Measurements from ENCODE around the gene RAPGEF2.
"Not testable (repeated sequence)": the region's sequence is repeated elsewhere in the genome, so short reads cannot be mapped to it uniquely, and the experiment has no call there.

Gene RAPGEF2

DNA sequence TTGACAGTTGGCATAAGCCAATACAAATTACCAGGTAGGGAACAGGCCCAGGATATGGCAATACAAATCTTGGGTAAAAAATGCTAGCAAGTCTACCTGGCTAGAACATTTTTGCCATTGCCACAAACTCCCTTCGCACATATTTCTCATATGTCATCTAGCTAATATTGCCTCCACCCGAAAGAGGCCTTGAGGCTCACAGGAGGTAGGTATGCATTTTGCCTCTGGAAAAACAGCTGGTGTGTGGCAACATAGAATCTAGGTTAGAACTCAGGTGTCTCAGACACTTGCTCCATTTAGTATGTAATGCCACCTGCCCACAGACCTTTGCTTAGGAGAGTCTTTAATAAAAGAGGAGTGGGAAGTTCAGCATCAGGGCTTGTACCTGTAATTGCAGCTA lies 16.3 kb upstream of the RAPGEF2 start:
- H3K36me3 ChIP-seq (ENCODE audit: control insufficient read depth in 2 of 2, insufficient read depth in 1 of 2, low read length in 2 of 2): no peaks in the 10 kb centered on the region
- H3K4me1 ChIP-seq (ENCODE audit: control insufficient read depth, insufficient read depth, low read length): no peaks in the 10 kb centered on the region
- ChIA-PET POLR2A (no interaction called here), CTCF (interaction anchor here (0.7 kb wide), 1 partner anchor 46 kb away, joined by 3 read pairs; no protein-coding TSS in a partner anchor)
- no peak overlapping the region for H3K4me3 ChIP-seq (ENCODE audit: low read depth, low read length)
- no peak overlapping the region for H3K27ac ChIP-seq (ENCODE audit: extremely low read depth, low read depth, low read length)
- no peaks in the 10 kb centered on the region for H3K9me3 ChIP-seq (ENCODE audit: control insufficient read depth, insufficient read depth, low read depth, low read length)
- TF ChIP-seq ZNF747 (tag by site-specific recombination; IDR thresholded peaks at IDR 0.05): no peak
- no peak for TF ChIP-seq ZNF239 (tag by site-specific recombination; IDR thresholded peaks at IDR 0.05)

DNA sequence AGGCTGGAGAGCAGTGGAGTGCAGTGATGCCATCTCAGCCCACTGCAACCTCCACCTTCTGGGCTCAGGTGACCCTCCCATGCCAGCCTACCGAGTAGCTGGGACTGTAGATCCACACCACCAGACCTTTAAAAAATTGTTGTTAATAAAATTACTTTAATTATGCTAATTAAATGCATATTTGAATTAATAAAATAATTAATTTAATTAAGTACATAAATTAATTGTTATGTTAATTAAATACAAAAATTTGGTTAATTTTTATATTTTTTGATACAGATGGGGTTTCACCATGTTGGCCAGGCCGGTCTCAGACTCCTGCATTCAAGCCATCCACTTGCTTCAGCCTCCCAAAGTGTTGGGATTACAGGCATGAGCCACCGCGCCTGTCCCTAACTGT lies 12.6 kb upstream of the RAPGEF2 start:
- POLR2A ChIA-PET: no interaction called here
- Histone ChIP-seq H3K4me3 (ENCODE audit: low read depth, low read length) (no peak overlapping the region), H3K9me3 (ENCODE audit: control insufficient read depth, insufficient read depth, low read depth, low read length) (no peaks in the 10 kb centered on the region), H3K36me3 (ENCODE audit: control insufficient read depth in 2 of 2, insufficient read depth in 1 of 2, low read length in 2 of 2) (no peaks in the 10 kb centered on the region), H3K4me1 (ENCODE audit: control insufficient read depth, insufficient read depth, low read length) (no peaks in the 10 kb centered on the region), H3K27ac (ENCODE audit: extremely low read depth, low read depth, low read length) (no peak overlapping the region)
- CTCF ChIA-PET: no interaction called here
- TF ChIP-seq SETDB1 (IDR thresholded peaks at IDR 0.05; ENCODE audit: insufficient read length, low read length) (no peak), ZNF121 (tag by site-specific recombination; IDR thresholded peaks at IDR 0.05) (no peak)
- TF ChIP-seq, protein P1, sequence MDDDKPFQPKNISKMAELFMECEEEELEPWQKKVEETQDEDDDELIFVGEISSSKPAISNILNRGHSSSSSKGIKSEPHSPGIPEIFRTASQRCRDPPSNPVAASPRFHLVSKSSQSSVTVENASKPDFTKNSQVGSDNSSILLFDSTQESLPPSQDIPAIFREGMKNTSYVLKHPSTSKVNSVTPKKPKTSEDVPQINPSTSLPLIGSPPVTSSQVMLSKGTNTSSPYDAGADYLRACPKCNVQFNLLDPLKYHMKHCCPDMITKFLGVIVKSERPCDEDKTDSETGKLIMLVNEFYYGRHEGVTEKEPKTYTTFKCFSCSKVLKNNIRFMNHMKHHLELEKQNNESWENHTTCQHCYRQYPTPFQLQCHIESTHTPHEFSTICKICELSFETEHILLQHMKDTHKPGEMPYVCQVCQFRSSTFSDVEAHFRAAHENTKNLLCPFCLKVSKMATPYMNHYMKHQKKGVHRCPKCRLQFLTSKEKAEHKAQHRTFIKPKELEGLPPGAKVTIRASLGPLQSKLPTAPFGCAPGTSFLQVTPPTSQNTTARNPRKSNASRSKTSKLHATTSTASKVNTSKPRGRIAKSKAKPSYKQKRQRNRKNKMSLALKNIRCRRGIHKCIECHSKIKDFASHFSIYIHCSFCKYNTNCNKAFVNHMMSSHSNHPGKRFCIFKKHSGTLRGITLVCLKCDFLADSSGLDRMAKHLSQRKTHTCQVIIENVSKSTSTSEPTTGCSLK (tag by site-specific recombination; IDR thresholded peaks at IDR 0.05): no peak

DNA sequence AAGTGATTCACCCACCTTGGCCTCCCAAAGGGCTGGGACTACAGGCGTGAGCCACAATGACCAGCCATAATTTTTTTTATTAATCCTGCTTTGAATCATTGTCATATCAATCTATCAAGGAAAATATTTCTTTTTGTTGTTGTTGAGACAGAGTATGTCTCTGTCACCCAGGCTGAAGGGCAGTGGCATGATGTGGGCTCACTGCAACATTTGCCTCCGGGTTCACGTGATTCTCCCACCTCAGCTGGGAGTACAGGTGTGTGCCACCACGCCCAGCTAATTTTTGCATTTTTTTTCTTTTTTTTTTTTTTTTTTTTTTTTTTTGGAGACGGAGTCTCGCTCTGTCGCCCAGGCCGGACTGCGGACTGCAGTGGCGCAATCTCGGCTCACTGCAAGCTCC lies 8.7 kb upstream of the RAPGEF2 start:
- H3K4me3 ChIP-seq (ENCODE audit: low read depth, low read length); POLR2A ChIA-PET; H3K9me3 ChIP-seq (ENCODE audit: control insufficient read depth, insufficient read depth, low read depth, low read length); H3K4me1 ChIP-seq (ENCODE audit: control insufficient read depth, insufficient read depth, low read length); H3K27ac ChIP-seq (ENCODE audit: extremely low read depth, low read depth, low read length); H3K36me3 ChIP-seq (ENCODE audit: control insufficient read depth in 2 of 2, insufficient read depth in 1 of 2, low read length in 2 of 2); CTCF ChIA-PET: not testable (repeated sequence)

DNA sequence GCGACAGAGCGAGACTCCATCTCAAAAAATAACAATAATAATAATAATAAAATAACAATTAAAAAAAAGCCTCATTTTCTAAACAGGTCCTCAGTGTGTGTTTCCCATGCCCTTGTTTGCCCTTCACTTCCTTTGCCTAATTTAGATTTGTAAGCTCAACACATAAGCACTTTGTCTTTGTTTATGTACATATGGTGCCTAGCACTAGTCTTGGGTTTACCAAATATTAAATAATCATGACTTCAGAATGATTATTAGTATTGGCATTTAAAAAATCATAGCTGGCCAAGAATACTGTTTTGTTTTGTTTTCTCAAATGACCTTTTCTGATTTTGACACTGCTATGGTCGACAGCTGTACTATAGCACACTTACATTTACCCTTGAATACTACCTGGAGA lies 6.4 kb upstream of the RAPGEF2 start:
- ChIA-PET POLR2A (no interaction called here), CTCF (interaction anchor here (0.7 kb wide), 1 partner anchor 96 kb away, joined by 3 read pairs; no protein-coding TSS in a partner anchor)
- H3K36me3 ChIP-seq (ENCODE audit: control insufficient read depth in 2 of 2, insufficient read depth in 1 of 2, low read length in 2 of 2): no peaks in the 10 kb centered on the region
- 0 out of 2 replicates have a peak, but pooled peaks cover 2% of the 10 kb centered on the region for H3K4me1 ChIP-seq (ENCODE audit: control insufficient read depth, insufficient read depth, low read length)
- TF ChIP-seq, protein P2, sequence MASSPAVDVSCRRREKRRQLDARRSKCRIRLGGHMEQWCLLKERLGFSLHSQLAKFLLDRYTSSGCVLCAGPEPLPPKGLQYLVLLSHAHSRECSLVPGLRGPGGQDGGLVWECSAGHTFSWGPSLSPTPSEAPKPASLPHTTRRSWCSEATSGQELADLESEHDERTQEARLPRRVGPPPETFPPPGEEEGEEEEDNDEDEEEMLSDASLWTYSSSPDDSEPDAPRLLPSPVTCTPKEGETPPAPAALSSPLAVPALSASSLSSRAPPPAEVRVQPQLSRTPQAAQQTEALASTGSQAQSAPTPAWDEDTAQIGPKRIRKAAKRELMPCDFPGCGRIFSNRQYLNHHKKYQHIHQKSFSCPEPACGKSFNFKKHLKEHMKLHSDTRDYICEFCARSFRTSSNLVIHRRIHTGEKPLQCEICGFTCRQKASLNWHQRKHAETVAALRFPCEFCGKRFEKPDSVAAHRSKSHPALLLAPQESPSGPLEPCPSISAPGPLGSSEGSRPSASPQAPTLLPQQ (tag by site-specific recombination; IDR thresholded peaks at IDR 0.05): no peak
- TF ChIP-seq ZNF48 (tag by site-specific recombination; IDR thresholded peaks at IDR 0.05): no peak
- TF ChIP-seq KLF9 (tag by site-specific recombination; IDR thresholded peaks at IDR 0.05; ENCODE audit: low read depth): no peak
- TF ChIP-seq ZNF561 (tag by site-specific recombination; IDR thresholded peaks at IDR 0.05; ENCODE audit: borderline replicate concordance): no peak
- TF ChIP-seq, protein P3, sequence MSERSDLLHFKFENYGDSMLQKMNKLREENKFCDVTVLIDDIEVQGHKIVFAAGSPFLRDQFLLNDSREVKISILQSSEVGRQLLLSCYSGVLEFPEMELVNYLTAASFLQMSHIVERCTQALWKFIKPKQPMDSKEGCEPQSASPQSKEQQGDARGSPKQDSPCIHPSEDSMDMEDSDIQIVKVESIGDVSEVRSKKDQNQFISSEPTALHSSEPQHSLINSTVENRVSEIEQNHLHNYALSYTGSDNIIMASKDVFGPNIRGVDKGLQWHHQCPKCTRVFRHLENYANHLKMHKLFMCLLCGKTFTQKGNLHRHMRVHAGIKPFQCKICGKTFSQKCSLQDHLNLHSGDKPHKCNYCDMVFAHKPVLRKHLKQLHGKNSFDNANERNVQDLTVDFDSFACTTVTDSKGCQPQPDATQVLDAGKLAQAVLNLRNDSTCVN (tag by site-specific recombination; optimal IDR thresholded peaks at IDR 0.05): no peak
- no peak for TF ChIP-seq ZNF214 (tag by site-specific recombination; IDR thresholded peaks at IDR 0.05; ENCODE audit: borderline replicate concordance)
- TF ChIP-seq ZNF548 (tag by site-specific recombination; IDR thresholded peaks at IDR 0.05): no peak
- TF ChIP-seq GLI2 (tag by site-specific recombination; IDR thresholded peaks at IDR 0.05; ENCODE audit: borderline replicate concordance, low read depth): no peak
- TF ChIP-seq ZIC2 (tag by site-specific recombination; IDR thresholded peaks at IDR 0.05): no peak
- TF ChIP-seq ZNF416 (tag by site-specific recombination; IDR thresholded peaks at IDR 0.05): no peak
- TF ChIP-seq ZNF510 (tag by site-specific recombination; IDR thresholded peaks at IDR 0.05; ENCODE audit: insufficient replicate concordance): no peak
- TF ChIP-seq ZSCAN23 (tag by site-specific recombination; IDR thresholded peaks at IDR 0.05): no peak
- H3K27ac ChIP-seq (ENCODE audit: extremely low read depth, low read depth, low read length): no peak overlapping the region
- no peaks in the 10 kb centered on the region for H3K9me3 ChIP-seq (ENCODE audit: control insufficient read depth, insufficient read depth, low read depth, low read length)
- H3K4me3 ChIP-seq (ENCODE audit: low read depth, low read length): no peak overlapping the region

All from HEK293 (cell line).